ENCODE results near the gene SEC31A. TPM values are rescaled to one million over a fixed set of nuclear protein-coding genes. Genes with fewer than 3 reads are reported as not detected.

Gene SEC31A
- total and polyA plus RNA-seq, 7 donors: 77.7 to 120 (median 103) TPM

DNA sequence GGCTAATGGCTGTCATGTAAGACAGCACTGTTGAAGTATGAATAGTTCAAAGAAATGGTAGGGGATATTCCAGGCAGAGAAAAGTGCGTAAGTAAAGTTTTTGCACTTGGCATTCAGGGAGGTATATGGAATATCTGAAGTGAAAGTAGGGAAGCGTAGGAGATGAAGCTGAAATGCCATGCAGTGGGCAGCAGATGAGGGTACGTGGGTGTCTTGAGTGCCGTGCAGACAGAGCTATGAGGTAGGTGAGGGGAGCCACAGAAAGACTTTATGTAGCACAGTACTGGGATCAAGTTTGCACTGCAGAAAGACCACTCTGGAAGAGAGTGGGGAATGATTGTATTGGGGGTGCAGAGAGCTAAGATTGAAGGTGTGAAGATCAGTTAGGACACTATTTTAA, 87.2 kb downstream of the SEC31A start:
- Histone ChIP-seq H3K36me3 (ENCODE audit: insufficient read depth in 1 of 2, low read depth in 1 of 2) (no peaks in the 10 kb centered on the region), H3K9me3 (no peaks in the 10 kb centered on the region), H3K4me1 (no peaks in the 10 kb centered on the region), H3K4me3 (no peak overlapping the region), H3K27me3 (ENCODE audit: insufficient read depth in 3 of 3, low read length in 2 of 3) (peaks cover 0 to 15% (median 4%) of the 10 kb centered on the region in 3 donors), H3K27ac (no peak overlapping the region)
- DNase-seq (no peak), ATAC-seq (no peak)
- WGBS, 3 donors: 91 to 94% (median 93%) methylated on average over 4 of the region's 4 CpGs
- intact Hi-C loops (cut with DNase I): no loop called here
- TF ChIP-seq, protein P1, sequence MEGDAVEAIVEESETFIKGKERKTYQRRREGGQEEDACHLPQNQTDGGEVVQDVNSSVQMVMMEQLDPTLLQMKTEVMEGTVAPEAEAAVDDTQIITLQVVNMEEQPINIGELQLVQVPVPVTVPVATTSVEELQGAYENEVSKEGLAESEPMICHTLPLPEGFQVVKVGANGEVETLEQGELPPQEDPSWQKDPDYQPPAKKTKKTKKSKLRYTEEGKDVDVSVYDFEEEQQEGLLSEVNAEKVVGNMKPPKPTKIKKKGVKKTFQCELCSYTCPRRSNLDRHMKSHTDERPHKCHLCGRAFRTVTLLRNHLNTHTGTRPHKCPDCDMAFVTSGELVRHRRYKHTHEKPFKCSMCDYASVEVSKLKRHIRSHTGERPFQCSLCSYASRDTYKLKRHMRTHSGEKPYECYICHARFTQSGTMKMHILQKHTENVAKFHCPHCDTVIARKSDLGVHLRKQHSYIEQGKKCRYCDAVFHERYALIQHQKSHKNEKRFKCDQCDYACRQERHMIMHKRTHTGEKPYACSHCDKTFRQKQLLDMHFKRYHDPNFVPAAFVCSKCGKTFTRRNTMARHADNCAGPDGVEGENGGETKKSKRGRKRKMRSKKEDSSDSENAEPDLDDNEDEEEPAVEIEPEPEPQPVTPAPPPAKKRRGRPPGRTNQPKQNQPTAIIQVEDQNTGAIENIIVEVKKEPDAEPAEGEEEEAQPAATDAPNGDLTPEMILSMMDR (IDR thresholded peaks at IDR 0.05): no peak

GRCh38 chr4:82802911-82803310, 88.0 kb downstream of the SEC31A start:
- no peak overlapping the region for H3K27ac ChIP-seq
- H3K27me3 ChIP-seq (ENCODE audit: insufficient read depth in 3 of 3, low read length in 2 of 3): peaks cover 3 to 21% (median 4%) of the 10 kb centered on the region in 3 donors
- 67 to 77% (median 76%) methylated on average over 2 of the region's 2 CpGs for WGBS, 3 donors
- ATAC-seq: no peak
- no peak for DNase-seq
- H3K36me3 ChIP-seq (ENCODE audit: insufficient read depth in 1 of 2, low read depth in 1 of 2): no peaks in the 10 kb centered on the region
- no peak overlapping the region for H3K4me3 ChIP-seq
- H3K4me1 ChIP-seq: no peaks in the 10 kb centered on the region
- TF ChIP-seq, protein P1 (IDR thresholded peaks at IDR 0.05): no peak
- no peaks in the 10 kb centered on the region for H3K9me3 ChIP-seq
- intact Hi-C loops (cut with DNase I): no loop called here

DNA sequence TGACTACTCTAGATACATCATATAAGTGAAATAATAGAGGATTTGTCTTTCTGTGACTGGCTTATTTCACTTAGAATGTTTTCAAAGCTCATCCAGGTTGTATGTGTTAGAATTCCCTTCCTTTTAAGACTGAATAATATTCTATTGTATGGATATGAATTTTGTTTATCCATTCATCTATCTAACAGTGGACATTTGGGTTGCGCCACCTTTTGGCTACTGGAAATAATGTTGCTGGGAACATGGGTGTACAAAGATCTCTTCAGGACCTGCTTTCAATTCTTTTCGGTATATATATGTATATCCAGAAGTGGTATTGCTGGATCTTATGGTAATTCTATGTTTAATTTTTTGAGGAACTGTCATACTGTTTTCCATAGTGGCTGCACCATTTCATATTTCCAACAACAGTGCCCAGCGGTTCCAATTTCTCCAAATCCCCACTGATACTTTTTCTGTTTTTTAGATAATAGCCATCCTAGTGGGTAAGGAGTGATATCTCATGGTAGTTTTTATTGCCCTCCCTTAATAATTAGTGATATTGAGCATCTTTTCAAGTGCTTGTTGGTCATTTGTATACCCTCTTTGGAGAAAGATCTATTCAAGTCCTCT, 88.9 kb downstream of the SEC31A start:
- H3K9me3 ChIP-seq: no peaks in the 10 kb centered on the region
- no peak overlapping the region for H3K4me3 ChIP-seq
- ATAC-seq (no peak), DNase-seq (no peak)
- H3K4me1 ChIP-seq: no peaks in the 10 kb centered on the region
- no peak overlapping the region for H3K27ac ChIP-seq
- TF ChIP-seq, protein P1 (IDR thresholded peaks at IDR 0.05): no peak
- WGBS, 3 donors: 68 to 77% (median 71%) methylated on average over 3 of the region's 3 CpGs
- intact Hi-C loops (cut with DNase I): no loop called here
- no peaks in the 10 kb centered on the region for H3K36me3 ChIP-seq (ENCODE audit: insufficient read depth in 1 of 2, low read depth in 1 of 2)
- H3K27me3 ChIP-seq (ENCODE audit: insufficient read depth in 3 of 3, low read length in 2 of 3): peaks cover 3 to 30% (median 4%) of the 10 kb centered on the region in 3 donors

GRCh38 chr4:82799006-82799881, 91.7 kb downstream of the SEC31A start:
- peaks cover 3 to 36% (median 4%) of the 10 kb centered on the region in 3 donors for H3K27me3 ChIP-seq (ENCODE audit: insufficient read depth in 3 of 3, low read length in 2 of 3)
- H3K4me3 ChIP-seq: peak overlapping the region; percentile 72
- no peaks in the 10 kb centered on the region for H3K4me1 ChIP-seq
- TF ChIP-seq, protein P1 (IDR thresholded peaks at IDR 0.05): no peak
- ATAC-seq: peak in 1 of 4 donors; percentile 29
- no peaks in the 10 kb centered on the region for H3K36me3 ChIP-seq (ENCODE audit: insufficient read depth in 1 of 2, low read depth in 1 of 2)
- no peak for DNase-seq
- H3K9me3 ChIP-seq: no peaks in the 10 kb centered on the region
- no peak overlapping the region for H3K27ac ChIP-seq
- intact Hi-C loops (cut with DNase I): no loop called here
- 5 to 7% (median 7%) methylated on average over 25 of the region's 25 CpGs for WGBS, 3 donors
